RCC 7860 (cell line): ENCODE results near the gene DDB1.

Experiments used
- DNase-seq: peaks from one replicate; pipeline ENCODE4 v3.0.0-alpha.2; 2015; ENCODE audit warnings: low spot score
- FAIRE-seq: peaks from 2 replicates; lab custom pipeline; 2012; peaks lifted over from hg19 to GRCh38; lab: Jason Lieb, UNC

DDB1 gene

DNA sequence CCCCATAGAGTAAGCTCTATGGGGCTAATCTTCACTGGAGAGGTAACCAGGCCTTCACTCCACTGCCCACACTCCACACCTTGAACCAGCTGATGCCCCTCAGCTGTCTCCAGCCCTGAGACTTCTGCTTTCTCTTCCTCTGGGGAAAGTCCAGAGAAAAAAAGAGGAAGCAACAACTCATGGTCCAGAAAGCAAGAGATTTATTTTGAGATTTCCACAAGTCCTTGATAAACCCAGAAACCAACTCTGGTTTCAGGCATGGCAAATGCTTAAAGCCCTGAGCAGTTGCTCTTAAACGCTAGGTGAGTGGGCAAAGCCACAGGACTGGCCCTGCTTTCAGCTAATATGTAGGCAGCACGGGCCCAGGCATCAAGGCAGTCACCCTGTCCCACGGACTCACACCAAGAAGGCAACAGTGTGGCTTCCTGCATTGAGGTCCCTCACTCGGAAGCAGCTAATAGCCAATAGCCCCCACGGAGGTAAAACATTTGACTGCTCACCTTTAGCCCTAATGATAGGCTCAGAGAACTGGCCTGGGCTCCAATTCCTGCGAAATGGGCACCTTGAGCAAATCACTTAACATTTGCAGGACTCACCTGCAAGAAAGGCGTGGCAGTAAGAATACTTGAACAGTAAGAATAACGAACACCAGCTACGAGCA is 24.5 kb upstream of the DDB1 start:
- DNase-seq (no peak), FAIRE-seq (no peak)

DNA sequence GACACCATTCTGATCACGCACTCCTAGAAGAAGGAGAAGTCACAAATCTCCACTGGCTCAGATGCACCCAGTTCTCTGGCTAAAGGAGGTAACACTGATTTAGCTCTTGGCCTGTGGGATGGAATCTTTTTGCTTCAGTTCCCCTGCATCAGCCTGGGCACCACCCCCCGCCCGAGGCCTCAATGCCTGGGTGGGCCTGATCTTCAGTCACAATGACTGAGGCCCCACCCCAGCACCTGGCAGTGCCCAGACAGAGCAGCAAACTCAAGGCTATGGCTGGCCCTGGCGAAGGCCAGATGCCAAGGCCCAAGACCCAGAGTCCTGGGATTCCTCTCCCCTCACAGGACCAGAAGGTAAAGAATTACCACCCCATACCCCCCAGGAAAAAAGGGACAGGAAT is 23.8 kb upstream of the DDB1 start:
- no peak for FAIRE-seq

DNA sequence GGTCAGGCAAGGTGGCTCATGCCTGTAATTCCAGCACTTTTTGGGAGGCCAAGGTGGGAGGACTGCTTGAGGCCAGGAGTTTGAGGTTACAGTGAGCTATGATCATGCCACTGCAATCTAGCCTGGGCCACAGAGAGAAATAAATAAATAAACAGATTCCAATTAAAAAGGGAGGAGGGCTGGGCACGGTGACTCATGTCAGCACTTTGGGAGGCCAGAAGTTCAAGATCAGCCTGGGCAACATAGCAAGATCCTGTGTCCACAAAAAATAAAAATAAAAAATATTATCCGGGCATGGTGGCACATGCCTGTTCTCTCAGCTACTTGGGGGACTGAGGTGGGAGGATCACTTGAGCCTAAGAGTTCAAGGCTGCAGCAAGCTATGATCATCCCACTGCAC is 21.3 kb upstream of the DDB1 start:
- FAIRE-seq (no peak), DNase-seq (no peak)

More for the DNA sequence above, 23.8 kb upstream of the DDB1 start:
- no peak for DNase-seq

DNA sequence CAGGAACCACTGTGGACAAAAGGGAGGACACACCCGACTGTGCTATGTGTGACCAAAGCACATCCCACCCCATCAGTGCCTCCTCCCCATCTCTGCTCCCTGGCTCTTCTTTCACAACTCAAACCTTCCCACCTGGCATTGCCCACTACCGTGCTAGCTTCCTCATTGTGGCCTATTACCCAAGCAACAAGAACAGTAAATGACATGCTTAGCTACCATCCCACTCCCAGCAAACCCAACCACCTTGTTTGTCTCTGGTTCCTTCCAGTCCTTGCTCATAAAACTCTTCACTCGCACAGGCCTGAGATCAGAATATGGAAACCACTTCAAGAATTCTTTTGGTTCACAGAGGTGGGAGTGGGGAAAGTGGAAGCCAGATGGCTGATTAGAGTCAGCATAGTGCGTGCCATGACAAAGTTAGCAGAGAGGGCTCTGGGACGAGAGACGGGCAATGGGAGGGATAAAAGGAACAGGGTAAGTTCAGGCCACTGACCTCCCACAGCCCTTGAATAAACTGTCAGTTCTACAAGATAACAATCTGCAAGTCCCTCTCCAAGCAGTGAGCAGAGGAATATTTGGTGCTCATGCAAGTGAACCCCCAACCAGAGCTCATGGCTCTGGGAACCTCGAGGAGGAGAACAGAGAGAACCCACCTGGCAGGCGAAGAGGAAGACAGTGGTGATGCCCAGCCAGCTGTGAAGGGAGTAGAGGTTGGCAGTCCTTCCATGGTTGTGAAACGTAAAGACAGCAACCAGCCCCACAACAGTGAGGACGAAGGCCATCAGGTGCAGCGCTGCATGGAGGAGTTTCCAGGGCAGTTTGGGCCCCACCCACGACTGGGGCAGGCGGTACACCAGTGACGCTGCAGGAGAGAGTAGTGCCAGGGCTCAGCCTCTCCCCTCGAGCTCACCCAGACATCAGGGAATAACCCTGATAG is 20.5 kb upstream of the DDB1 start:
- DNase-seq (no peak), FAIRE-seq (no peak)

DNA sequence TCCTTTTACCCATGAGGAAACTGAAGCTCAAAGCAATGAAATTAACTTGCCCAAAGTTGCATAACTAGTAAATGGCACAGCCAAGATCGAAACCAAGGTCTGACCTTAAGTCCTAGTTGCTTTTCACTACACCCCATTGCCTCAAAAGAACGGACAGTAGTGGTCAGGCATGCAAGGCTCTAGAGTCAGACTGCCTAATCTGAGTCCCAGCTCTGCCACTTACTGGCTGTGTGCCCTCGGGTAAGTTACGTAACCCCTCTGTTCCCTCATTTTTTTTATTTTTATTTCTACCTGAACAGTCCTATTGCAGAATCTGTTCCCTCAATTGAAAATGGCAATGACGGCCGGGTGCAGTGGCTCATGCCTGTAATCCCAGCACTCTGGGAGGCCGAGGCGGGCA is 19.1 kb upstream of the DDB1 start:
- DNase-seq (no peak), FAIRE-seq (no peak)

DNA sequence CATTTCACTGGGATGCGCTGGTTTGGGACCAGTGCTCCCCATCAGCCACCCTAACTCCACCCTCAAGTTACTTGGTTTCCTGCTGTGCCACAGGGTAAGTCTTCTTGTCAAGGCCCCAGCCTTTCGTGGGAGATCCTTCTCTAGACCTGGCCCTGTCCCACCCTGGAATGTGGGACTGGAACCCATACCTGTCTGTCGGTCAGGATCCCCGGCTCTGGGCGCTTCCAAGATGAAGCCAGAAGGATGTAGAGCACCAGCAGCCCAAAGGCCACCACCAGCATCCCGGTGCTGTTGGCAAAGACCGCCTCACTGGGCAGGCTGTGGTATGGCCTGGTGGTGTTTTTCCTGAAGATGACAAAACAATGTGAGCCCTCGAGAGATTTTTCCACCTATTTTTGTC is 17.9 kb upstream of the DDB1 start:
- no peak for DNase-seq
- no peak for FAIRE-seq

DNA sequence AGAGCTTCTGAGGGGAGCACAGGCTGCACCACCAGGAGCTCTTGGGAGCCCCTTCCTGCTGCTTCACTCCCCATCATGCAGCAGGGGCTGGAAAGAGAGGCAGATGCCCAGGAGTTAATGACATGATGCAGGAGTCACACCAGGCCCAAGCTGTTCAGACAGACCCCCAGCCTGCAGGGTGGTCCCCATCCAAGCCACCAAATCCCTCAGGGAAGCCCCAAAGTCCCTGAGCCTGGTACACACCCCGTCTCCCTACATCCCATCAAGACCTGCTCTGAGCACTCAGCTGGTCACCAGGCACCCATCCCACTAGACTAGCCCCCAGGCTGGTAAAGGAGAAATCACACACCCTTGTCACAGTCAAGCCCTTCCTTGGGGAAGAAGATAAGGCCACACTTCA is 17.4 kb upstream of the DDB1 start:
- no peak for FAIRE-seq
- DNase-seq, result no peak

DNA sequence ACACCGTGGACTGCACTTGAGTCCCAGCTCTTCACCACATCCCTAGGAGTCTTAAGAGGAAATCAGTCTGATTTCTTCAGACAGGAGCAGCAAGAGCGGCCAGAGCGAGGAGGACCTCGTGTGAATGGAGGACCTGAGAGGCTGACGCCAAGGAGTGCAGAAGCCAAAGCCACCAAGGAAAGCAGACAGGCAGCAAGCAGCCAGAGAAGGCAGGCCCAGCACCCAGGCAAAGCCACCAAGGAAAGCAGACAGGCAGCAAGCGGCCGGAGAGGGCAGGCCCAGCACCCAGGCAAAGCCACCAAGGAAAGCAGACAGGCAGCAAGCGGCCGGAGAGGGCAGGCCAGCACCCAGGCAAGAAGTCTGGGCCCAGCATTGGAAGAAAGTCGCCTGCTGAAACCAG is 17.0 kb upstream of the DDB1 start:
- DNase-seq (no peak), FAIRE-seq (no peak)

DNA sequence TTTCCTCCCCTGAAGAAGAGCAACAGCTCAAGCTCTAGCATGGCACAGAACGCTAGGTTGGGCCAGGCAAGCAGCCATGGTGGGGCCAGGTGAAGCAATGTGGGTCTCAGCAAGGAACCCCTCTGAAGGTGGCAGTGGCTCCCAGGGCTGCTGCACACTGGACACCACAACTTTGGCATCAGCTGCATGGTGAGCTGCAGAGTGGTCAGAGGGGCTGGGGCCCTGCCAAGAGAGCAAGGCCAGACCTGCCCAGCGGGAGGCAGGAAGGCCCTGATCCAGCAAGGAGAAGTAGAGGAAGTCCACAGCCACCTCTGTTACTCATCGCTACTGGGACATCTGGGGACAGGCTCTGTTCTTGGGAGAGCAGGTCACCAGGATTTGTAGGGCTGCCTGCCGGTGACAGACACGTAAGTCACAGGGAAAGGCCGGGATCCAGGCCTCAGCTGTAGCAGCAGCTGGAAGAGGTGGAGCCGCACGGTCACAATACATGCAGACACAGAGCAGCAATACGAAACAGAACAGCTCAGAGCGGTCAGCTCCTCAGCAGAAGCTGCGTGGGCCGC is 16.4 kb upstream of the DDB1 start:
- DNase-seq (no peak), FAIRE-seq (no peak)

DNA sequence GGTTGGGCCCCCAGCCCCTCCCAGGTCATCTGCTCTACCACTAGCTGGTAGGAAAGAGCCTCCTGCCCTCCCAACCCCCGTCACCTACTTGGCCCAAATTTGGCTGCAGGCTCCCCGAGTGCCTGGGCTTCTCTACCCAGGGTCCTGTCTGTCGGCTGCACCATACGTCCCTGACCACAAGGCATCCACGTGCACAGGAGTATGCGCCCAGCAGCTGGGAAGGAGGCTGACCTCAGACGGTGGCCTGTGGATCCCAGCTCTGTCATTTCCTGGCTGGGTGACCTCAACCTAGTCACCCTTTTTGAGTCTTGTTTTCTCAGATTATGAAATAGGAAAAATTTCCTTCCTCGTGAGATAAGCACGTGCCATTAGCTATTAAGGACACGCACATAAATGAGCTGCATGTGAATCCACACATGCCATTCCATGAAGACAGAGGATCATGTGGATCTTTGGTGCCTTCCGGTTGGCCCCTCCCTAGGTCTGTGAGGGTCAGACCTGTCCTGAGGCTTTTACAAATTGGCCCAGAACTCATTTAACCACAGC is 15.1 kb upstream of the DDB1 start:
- no peak for FAIRE-seq
- DNase-seq, result no peak

DNA sequence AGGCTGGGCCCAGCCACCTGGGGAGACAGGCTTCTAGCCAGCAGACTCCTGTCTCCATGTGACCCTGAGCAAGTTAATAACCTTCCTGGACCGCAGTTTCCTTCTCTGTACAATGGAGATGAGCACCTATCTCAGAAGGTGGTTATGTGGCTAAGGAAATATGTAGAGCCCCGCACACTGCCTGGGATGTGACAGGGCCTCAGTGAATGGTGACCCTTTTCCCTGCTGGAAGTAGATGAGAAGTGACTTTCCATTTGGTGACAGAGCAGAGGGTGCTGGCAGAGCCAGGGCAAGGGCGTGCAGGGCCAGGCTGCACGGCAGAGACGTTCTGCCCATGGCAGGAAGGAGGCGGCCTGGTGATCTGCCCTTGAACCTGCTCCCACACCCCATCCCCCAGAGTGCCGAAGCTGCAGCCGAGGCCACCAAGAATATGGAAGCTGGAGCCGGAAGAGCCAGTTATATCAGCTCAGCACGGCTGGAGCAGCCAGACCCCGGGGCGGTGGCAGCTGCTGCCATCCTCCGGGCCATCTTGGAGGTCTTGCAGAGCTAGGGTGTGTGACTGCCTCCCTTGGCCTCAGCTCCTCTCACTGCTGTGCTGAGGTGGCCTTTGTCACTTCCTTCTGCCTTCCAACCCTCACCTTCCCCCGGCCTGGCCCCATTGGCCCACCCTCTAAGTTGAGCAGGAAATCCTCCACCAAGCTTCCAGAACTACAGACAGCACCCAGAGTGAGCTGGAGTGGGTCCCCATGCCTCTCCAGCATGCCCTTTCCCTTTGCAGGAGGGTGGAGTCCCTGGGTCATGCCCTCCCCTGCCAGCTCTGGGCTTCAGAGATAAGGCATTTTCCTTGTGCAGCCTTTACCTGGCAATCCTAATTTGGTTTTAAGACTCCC is 13.3 kb upstream of the DDB1 start:
- FAIRE-seq (no peak), DNase-seq (no peak)

DNA sequence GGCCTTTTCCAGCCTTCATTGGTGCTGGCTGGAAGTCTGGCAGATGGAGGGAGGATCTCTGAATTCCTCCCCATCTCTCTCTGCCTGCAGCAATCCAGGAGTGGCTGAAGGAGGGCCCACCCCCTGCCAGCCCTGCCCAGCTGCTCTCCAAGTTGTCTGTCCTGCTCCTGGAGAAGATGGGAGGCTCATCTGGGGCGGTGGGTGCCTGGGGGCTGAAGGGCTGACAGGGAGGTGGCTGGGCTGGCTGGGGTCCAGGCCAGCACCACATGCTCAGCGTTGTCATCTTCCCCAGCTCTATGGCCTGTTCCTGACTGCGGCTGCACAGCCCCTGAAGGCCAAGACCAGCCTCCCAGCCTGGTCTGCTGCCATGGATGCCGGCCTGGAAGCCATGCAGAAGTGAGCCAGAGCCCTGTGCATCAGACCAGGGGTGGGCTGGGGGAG is 12.3 kb upstream of the DDB1 start:
- FAIRE-seq (no peak), DNase-seq (no peak)

DNA sequence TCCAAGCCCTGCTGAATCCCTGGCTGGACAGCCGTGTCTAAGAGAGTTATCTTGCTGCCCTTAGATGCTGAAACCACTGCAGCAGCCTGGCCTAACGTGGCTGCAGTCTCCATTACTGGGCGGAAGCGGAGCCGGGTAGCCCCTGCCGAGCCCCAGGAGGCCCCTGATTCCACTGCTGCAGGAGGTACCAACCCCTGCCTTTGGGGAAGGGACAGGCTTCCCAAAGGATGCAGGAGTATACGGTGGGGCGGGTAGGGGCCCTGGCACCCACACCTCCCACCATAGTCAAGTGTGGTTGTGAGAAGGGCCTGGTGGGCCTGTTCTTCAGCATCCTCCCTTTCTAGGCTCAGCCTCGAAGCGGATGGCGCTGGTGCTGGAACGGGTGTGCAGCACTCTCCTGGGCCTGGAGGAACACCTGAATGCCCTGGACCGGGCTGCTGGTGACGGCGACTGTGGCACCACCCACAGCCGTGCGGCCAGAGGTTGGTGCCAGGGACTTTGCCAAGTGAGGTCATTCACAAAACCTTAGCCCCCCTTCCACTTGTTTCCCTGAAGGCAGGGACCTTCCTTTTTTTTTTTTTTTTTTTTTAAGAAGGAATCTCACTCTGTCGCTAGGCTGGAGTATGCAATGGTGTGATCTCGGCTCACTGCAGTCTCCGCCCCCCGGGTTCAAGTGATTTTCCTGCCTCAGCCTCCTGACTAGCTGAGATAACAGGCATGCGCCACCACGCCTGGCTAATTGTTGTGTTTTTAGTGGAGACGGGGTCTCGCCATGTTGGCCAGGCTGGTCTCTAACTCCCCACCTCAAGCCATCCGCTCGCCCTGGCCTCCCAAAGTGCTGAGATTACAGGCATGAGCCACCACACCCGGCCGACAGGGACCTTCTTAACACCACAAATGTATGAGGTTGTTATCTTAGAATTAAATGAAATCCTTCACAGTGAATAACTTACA is 11.2 kb upstream of the DDB1 start:
- no peak for DNase-seq
- no peak for FAIRE-seq

DNA sequence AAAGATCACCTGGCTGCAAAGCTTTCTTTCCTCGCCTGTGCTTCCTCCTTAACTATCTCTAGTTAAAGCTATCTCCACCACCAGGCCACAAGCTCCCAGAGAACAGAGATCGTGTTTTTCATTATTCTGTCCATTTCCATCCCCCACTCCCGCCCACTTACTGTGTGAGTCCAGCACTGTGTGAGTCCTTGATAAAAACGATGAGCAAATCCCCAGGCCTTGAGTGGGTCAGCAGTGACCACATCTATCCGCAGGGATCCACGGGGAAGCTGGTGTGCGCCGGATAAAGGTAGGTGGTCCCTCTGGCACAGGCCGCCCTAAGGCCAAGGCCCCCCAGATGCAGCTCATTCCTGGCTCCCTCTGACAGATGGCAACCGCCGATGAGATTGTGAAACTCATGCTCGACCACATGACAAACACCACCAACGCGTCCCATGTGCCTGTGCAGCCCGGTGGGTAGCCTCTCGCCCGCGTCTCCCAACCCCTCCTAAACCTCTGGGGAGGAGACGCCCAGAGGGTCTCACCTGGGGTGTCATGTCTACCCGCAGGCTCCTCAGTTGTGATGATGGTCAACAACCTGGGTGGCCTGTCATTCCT is 9.4 kb upstream of the DDB1 start:
- FAIRE-seq (no peak), DNase-seq (no peak)

DNA sequence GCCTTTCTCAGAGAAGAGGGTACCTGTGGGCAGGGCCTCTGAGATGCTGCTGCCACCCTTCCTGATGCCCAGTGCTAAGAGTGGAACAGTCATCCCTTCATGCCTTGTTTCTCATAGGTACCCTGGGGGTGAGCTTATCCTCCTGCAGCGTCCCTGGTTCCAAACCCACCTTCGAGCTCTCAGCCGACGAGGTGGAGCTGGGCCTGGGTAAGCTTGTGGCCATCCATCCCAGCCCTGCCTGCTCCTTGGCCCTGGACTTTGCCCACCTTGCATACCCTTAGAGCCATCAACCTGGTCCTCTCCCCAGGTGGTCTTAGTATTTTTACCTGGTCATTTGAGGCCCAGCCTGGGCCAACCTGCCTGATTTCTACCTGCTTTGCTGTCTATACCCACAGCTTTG is 8.8 kb upstream of the DDB1 start:
- no peak for FAIRE-seq
- no peak for DNase-seq

DNA sequence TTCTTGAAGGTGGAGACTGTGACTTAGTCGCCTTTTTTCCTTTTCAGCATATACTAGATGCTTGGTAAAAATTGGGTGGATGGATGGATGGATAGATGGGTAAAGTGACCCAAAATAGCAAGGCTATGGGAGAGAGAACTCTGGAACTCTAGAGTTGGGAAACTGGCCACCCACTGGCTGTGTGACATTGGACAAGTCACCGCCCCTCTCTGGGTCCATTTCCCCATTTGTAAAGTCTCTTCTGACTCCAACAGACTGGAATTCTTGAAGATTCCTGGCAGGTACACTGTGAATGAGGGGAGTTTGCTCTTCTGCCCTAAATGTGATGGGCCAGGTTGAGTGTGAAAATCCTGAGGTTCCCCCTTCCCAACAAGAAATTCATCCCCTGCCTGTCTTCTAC is 8.1 kb upstream of the DDB1 start:
- DNase-seq (no peak), FAIRE-seq (no peak)

DNA sequence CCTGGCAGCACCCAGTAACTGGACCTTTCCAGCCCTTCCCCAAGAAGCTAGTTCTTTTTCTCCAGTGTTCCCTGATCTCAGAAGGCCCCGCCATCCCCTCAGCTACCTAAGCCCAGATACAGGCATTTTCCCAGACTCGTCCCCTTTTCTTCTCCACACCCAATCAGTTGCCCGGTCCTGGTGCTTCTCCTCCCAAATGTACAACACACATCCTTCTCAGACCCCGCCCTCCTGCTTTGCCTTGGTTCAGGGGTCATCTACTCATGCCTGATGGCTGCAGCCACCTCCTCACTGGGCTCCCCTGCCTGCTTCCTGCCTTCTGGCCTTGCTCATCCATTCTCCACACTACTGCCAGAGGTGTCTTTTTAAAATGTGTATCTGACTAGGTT is 6.6 kb upstream of the DDB1 start:
- DNase-seq (no peak), FAIRE-seq (no peak)

DNA sequence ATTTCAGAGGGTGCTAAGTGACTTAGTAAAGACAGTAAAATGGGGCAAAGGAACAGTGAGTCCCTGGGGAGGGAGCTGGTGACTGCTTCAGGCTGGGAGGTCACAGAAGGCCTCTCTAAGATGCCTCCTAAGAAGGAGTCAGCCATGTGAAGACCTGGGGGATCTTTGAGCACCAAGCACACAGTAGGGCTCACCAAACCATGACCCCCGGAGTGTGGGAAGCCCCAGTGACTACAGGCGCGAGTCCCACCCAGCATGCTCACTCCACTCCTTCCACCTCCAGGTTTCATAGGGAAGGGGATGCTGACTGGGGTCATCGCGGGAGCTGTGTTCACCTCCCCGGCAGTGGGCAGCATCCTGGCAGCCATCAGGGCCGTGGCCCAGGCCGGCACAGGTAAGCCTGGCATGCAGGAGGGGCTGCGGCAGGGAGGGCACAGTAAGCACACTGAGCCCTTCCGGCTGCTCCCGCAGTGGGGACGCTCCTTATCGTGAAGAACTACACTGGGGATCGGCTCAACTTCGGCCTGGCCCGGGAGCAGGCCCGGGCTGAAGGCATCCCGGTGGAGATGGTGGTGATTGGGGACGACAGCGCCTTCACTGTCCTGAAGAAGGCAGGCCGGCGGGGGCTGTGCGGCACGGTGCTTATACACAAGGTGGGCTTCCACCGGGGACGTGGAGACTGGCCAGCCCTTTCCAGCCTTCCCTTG is 6.0 kb upstream of the DDB1 start:
- FAIRE-seq, result no peak
- no peak for DNase-seq
